OCI-LY3 (cell line): ENCODE data around the gene INVS.
"Not testable (repeated sequence)": the region's sequence is repeated elsewhere in the genome, so short reads cannot be mapped to it uniquely, and the experiment has no call there.

Experiments used
- CTCF ChIP-seq: fragments of 200-600, 300-600 bp; sonication (generic); IDR thresholded peaks from 2 replicates; pipeline ENCODE4 v1.5.1; 2014; ENCODE audit warnings: antibody characterized with exemption, low read length, low read depth
- EZH2phosphoT487 ChIP-seq: fragments of 200-600 bp; shearing (Covaris generic); IDR thresholded peaks from 2 replicates; pipeline ENCODE4 v1.6.1; 2018; ENCODE audit warnings: antibody characterized with exemption, mixed run types, low read depth

GRCh38 chr9:100236986-100237385 is 137.9 kb downstream of the INVS start:
- not testable (repeated sequence) for TF ChIP-seq CTCF, EZH2phosphoT487
